RPMI7951 (cell line): ENCODE measurements around the gene EEF2K. TPM values are rescaled to one million over a fixed set of nuclear protein-coding genes. Genes with fewer than 3 reads are reported as not detected.
"Not testable (repeated sequence)": the region's sequence is repeated elsewhere in the genome, so short reads cannot be mapped to it uniquely, and the experiment has no call there.

ENCODE experiments used
- DNase-seq: peaks from one replicate; pipeline ENCODE4 v3.0.0-alpha.2; 2012; ENCODE audit warnings: low read depth
- total RNA-seq: library from RNA; depleted of rRNA; stranded (reverse); fragments of >200 nt; shearing (Covaris generic); gene quantifications from 2 replicates; pipeline ENCODE4 v1.2.3, GENCODE V29; 2014; rRNA removed

EEF2K gene
- 15.7 and 17.7 TPM in 2 replicates for total RNA-seq

DNA sequence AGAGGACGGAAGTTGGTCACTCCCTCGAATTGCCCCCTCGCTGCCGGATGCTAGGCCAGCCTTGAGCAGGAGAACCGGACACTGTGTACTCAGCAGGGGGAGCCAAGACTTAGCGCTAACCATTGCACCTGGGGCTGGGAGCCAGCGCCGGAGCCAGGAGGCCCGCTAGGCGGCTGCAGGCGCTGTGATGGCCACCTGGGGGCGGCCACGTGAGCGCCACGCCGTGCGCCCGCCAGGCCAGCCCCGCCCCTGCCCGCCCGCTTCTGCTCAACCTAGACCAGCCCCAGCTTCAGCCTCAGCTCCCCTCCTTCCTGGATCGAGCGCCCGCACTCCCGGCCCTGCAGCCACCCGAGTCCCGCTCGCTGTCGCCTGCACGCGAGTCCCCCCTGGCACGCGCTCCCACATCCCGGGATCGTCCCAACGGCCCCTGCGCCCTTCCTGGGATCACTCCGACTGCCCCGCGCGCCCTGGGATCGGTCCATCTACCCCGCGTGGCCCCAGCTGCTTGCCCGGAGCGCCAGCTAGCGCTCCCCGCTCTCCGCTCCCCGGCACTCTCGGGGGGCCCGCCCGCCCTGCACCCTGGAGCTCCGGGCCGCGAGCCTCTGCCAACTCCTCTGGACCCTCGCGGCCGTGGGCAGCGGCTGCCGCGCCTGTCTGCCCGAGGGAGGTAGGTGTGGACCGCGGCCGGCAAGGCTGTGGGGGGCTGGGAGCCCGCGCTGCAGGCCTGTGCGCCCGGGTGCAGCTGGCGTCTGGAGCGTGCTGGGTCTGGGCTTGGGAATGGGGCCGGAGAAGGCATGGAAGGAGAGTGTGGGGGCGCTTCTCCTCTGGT is at the start of gene EEF2K:
Gene EEF2K, plus strand, starts transcription at position 266 of the 829 bp plus-strand sequence. CDS start 19,452 bp downstream, outside the sequence.
- peak; percentile 94 for DNase-seq

- DNase-seq: no peak
These were observed 44.7 kb upstream of the EEF2K start for GRCh38 chr16:22161401-22161800.

DNA sequence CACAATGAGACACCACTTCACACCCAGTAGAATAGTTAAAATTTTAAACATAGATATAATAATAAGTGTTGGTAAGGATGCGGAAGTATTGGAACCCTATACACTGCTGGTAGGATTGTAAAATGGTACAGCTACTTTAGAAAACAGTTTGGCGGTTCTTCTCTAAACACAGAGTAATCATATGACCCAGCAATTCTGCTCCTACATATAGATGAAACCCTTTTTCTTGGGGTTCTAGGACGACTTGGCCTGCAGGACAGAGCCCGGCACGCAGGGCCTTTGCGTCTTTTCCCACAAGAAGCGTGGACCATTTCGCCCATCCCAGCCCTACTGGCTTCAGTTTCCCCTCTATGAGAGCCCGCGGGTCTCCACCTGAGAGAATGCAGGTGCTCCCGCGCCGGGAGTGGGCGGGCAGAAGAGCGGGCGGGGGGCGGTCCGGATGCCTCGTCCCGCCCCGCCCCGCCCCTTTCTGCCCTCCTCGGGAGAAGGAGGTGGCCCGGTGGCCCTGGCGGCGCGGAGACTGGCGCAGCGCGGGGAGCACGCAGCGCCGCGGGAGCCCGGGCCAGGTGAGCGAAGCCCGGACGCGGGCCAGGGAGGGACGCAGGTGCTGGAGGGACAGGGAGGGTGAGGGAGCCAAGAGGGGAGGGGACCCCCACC is 44.0 kb upstream of the EEF2K start, which contains the start of gene SDR42E2:
Gene SDR42E2, plus strand, starts transcription at position 508 of the 657 bp plus-strand sequence. CDS start 3,077 bp downstream, outside the sequence.
- no peak for DNase-seq

DNA sequence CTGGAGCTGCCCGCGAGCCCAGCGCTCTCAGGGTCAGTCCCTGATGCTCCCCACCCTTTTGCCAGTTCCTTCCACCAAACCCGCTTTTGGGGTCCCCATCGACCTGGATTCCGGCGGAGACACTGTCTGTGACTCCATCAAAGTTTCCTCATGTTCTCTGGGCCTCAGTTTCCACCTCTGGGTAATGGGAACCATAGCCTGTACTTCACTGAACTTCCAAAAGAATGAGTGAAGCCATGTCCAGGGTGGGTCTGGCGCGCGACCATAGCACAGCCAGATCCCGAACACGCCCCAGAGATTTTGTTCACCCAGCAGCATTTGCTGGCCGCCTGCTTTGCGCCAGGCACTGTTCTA is 43.4 kb upstream of the EEF2K start:
- DNase-seq: no peak

DNA sequence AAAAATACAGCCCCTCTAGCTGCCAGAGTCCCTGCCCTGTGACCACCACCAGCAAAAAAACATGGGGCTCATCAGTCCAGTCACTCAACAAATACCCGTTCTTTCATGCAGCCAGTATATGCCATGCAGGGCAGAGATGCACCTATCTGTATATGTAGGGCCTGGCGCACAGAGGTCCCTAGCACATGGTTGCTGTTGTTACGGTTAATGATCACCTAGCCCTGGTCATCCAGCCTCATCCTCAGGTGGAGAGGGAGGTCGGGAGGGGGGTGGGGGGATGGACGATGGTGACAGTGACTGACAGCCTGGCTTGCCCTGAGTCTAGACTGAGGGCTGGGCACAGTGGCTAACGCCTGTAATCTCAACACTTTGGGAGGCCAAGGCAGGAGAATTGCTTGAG is 42.3 kb upstream of the EEF2K start:
- DNase-seq: no peak

DNA sequence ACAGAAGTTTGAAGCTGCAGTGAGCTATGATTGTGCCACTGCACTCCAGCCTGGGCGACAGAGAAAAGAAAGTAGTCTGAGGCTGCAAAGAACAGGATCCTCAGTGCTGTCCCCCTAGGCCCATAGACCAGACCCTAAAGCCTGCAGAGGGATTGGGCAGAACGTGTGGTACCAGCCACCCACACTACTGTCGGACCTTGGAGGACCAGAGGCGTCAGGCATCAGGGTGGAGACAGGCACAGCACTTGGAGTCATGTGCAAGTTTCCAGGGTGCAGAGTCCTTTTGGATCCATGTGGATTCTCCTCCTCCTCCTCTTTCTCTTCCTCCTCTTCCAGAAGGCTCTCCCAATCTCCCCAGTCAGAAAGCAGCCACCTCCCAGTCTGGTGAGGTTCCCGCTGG is 41.6 kb upstream of the EEF2K start:
- DNase-seq: no peak

DNA sequence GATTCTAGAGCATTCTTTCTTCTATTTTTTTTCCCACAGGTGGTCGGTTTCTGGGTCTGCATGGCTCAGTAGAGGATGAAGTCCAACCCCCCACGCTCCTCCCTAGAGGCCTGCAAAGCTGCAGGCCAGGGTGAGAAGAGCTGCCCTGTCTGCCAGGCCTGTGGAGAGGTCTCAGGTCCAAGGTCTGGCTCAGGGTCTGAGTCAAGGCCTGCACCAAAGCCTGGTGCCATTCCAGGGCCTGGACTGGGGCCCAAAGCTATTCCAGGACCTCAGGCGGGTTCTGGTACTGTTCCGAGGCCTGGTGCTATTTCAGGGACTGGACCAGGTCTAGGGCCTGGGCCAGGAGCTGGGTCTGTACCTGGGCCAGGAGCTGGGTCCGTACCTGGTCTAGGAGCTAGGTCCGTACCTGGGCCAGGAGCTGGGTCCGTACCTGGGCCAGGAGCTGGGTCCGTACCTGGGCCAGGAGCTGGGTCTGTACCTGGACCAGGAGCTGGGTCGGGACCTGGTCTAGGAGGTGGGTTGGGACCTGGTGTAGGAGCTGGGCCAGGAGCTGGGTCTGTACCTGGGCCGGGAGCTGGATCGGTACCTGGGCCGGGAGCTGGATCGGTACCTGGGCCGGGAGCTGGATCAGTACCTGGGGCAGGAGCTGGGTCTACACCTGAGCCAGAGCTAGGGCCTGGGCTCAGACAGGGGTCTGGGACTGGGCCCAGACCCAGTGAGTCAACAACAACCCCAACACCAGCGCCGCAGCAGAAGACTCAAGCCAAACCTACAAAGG is 40.4 kb upstream of the EEF2K start:
- DNase-seq: no peak

- no peak for DNase-seq
These were observed 34.1 kb upstream of the EEF2K start for GRCh38 chr16:22171953-22172352.

DNA sequence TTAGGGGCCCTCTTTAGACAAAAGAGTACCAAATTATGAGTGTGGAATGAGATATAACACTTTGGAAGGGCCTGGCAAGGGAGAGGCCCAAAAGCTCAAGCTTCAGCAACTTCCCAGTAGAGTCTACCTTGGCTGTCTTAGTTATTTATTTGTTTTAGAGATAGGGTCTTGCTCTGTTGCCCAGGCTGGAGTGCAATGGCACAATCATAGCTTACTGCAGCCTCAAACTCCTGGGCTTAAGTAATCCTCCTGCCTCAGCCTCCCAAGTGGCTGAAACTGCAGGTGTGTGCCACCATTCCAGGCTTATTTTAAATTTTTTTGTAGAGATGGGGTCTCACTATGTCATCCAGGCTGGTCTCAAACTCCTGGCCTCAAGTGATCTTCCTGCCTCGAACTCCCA is 33.4 kb upstream of the EEF2K start:
- DNase-seq: not testable (repeated sequence)

DNA sequence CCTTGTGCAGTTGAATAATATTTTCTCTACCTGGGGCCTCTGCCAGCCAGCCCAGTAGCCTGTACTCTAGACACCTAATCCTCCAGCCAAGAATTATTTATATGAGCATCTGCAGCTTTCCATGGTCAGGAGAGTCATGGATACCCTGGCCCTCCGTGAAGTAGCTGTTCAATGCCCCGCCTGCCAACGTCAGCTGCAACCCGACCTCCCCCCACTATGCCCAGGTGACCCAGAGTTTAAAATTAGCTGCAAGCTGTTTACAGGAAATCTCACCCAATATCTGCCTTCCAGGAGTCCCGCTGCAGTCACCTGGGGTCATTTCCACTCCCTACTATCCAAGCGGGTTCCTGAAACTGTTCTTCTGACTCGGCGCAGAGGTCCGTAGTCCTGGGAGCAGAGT is 31.4 kb upstream of the EEF2K start:
- DNase-seq: no peak

DNA sequence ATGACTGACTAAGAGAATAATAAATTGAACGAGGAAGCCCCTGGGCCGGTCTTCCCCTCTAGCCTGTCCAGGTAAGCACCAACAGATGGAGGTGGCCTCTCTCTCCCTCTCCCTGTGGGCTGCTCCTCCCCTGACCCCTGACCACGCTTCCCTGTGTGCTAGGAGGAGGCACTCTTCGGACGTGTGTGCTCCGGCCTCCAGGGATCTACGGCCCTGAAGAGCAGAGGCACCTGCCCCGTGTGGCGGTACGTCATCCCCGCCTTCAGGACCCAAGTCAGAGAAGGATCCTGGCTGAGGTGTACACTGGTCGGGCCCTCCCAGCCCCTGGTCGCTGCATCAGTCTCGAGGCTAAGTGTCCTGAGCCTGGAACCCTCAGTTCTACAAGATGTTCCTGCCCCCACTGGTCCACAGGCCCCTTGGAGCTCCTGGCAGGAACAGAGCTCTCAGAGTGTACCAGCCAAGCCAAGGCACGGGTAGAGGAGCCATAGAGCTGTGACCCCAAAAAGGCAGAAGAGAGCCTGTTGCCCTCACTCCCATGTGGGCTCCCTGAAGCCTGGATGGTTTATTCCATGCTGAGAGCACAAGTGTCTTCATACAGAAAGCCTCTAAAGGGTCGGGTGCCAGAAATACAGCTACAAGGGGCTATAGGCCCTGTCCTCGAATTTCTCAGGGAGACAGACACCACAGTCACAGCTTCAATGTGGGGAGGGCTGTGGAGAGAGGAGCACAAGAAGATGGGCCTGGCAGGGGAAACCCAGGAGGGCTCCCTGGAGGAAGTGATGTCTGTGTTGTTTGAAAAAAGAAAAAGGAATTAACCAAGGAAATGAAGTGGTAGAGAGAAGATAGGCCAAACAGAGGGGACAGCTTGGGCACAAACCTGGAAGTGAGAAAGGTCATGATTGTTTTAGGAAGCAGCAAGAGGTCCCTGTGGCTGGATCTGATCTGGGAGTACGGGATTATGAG is 27.8 kb upstream of the EEF2K start:
- no peak for DNase-seq

GRCh38 chr16:22181426-22181825 is 24.7 kb upstream of the EEF2K start:
- DNase-seq: no peak

DNA sequence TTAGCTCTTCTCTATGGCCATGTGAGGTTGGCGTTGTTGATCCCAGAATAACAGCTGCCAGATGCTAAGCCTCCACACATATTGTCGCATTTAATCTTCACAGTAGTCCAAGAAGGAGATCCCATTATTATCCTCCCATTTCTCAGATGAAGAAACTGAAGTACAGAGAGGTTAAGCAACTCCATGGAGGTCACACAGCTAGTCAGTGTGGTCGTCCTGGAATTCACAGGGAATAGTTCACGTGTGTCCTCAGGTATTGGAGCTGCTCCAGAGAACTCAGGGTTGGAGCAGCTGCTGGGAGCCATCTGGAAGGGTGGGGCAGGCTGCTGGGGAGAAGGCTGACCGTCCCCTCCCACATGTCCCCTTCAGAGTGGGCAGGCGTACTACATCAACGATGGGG is 24.2 kb upstream of the EEF2K start:
- DNase-seq: no peak

GRCh38 chr16:22183335-22183734 is 22.7 kb upstream of the EEF2K start:
- DNase-seq: no peak

DNA sequence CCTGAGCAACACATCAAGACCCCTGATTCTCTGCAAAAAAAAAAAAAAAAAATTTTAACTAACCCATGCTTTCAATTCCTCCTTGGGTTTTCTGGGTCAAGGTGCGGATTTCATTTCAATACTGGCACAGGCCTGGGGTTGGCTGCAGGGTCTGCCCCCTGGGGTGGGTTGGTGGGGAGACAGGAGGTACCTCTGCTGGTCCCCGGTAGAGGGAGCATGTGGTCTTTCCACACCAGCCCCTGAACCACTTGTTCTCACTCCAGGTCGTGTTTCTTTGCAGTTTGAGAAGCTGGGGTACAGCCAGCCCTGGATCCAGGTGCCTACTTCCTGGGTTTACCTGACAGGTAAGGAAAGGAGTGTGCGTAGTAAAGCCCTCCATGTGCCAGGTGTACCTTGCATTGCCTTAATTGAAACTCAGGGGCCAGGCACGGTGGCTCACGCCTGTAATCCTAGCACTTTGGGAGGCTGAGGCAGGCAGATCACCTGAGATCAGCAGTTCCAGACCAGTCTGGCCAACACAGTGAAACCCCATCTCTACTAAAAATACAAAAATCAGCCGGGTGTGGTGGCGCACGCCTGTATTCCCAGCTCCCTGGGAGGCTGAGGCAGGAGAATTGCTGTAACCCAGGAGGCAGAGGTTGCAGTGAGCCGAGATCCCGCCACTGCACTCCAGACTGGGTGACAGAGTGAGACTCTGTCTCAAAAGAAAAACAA is 22.0 kb upstream of the EEF2K start:
- no peak for DNase-seq

- no peak for DNase-seq
These were observed 21.5 kb upstream of the EEF2K start for GRCh38 chr16:22184615-22184968.

DNA sequence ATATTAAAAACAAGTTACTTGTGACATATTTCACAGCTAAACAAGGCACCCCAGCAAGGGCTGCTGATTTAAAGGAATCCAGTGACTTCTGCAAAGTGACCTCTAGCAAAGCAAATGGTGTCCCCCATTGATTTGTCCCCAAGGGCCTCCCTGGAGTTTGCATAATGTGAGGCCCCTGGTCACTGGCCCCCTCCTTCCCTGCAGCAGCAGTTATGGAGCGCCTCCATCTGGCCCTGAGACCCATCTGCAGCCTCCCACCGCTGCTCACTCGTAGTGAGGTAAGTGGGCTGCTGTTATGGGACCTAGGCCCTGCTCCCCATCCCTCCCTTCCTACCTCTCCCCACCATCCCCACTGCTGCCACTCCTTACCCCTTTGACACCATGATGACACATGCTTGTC is 19.6 kb upstream of the EEF2K start:
- DNase-seq: no peak

DNA sequence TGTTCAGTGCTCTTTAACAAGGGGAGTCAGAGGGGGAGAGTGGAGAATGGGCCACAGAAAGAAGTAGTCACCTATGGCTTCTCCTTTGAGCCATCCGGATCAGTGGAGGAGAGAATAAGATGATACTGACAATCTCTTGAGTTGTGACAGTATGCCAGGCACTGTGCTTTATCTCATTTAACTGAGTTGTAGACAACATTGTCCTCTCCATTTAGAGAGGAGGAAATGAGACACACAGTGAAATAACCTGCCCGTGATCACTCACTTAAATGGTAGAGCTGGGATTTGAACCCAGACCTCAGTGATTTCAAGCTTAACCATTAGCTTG is 17.8 kb upstream of the EEF2K start:
- no peak for DNase-seq

DNA sequence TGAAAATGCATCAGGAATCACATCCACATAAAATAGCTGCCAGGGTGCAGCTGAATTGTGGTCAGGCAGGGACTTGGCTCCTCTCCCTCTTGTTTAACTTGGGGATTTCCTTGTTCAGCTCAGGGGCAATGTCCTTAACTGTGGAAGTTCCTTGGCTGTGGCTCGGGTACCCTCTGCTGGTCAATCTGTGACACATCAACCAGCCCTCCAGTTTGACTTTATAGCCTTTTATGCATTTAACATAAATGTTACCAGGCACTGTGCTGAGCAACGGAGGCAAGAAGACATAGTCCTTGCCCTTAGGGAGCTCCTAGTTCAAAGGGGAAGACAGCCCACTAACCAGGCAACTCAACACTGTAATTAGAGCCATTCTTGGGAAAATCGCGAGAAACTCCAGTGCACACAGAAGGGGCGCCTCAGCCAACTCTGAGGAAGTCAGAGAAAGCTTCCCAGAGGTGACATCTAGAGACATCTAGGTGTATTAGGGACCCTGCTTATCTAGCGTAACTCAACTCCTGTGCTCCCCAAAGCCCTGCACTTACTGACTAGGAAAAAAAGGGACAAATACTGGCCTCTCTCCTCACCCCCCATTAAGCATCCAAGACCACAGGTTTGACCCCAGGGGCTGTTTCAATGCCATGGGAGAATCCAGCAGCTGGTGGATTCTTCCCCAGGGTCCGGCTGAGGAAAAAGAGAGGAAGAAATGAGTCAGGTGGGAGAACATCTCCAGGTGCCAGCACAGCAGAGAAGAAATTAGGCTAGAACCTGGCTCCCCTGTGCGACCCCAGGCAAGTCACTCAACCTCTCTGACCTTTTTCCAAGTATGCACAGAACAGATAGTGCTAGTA is 17.3 kb upstream of the EEF2K start:
- peak; percentile 89 for DNase-seq
